Body of pancreas (tissue), 4 donors: Measurements from ENCODE around the gene APLP1.

Source experiments
- CTCF ChIP-seq, 7 experiments: fragments of 450-650 bp in 4 of 7; fragments of 200-600 bp in 3 of 7; sonication (generic) in 3 of 7; IDR thresholded peaks; one replicate each; pipeline ENCODE4 v1.5.1; 2016 to 2019; ENCODE audit warnings: antibody characterized with exemption in 7 of 7
- POLR2A ChIP-seq, 3 donors: fragments of 450-650 bp; IDR thresholded peaks; one replicate each; pipeline ENCODE4 v1.6.1; 2016; ENCODE audit warnings: antibody characterized with exemption in 3 of 3, mild to moderate bottlenecking in 2 of 3

- no peak for TF ChIP-seq POLR2A (IDR thresholded peaks at IDR 0.05)
- TF ChIP-seq CTCF (IDR thresholded peaks at IDR 0.05): no peak
Measured at GRCh38 chr19:35895911-35896642, 27.7 kb downstream of the APLP1 start.
